ENCODE data around the gene CBLB.

Gene CBLB

GRCh38 chr3:105653166-105653565 lies 215.6 kb downstream of the CBLB start:
- no peak overlapping the region for H2AFZ ChIP-seq (ENCODE audit: low read depth, low read length)
- TF ChIP-seq EZH2 (IDR thresholded peaks at IDR 0.05; ENCODE audit: borderline replicate concordance, low read depth, low read length, severe bottlenecking) (no peak), CTCF (IDR thresholded peaks at IDR 0.05; ENCODE audit: borderline replicate concordance, extremely low read depth, low read length, poor library complexity, severe bottlenecking) (no peak)

GRCh38 chr3:105649480-105649879 lies 219.3 kb downstream of the CBLB start:
- H3K27me3 ChIP-seq (ENCODE audit: insufficient read depth, low read length, poor library complexity): no peaks in the 10 kb centered on the region
- H2AFZ ChIP-seq (ENCODE audit: low read depth, low read length): no peak overlapping the region
- no peaks in the 10 kb centered on the region for H3K36me3 ChIP-seq (ENCODE audit: insufficient read depth, low read length)
- TF ChIP-seq CTCF (IDR thresholded peaks at IDR 0.05; ENCODE audit: borderline replicate concordance, extremely low read depth, low read length, poor library complexity, severe bottlenecking) (no peak), EZH2 (IDR thresholded peaks at IDR 0.05; ENCODE audit: borderline replicate concordance, low read depth, low read length, severe bottlenecking) (no peak)
- H3K9me3 ChIP-seq (ENCODE audit: insufficient read depth, low read length, severe bottlenecking): no peaks in the 10 kb centered on the region
- H3K4me3 ChIP-seq (ENCODE audit: low read depth in 1 of 2, low read length in 2 of 2): no peak overlapping the region
- H3K4me1 ChIP-seq (ENCODE audit: insufficient read depth, low read length): no peaks in the 10 kb centered on the region
- ATAC-seq (ENCODE audit: insufficient read depth, low read depth) (no peak), DNase-seq (no peak)
- H4K20me1 ChIP-seq (ENCODE audit: insufficient read depth, low read length): no peaks in the 10 kb centered on the region
- H3K9ac ChIP-seq (ENCODE audit: low read depth, low read length): no peak overlapping the region
- H3K4me2 ChIP-seq (ENCODE audit: insufficient read depth, low read length): no peak overlapping the region
- no peak overlapping the region for H3K27ac ChIP-seq (ENCODE audit: low read length)
- no peaks in the 10 kb centered on the region for H3K79me2 ChIP-seq (ENCODE audit: insufficient read depth, low read length)

More at GRCh38 chr3:105653166-105653565, 215.6 kb downstream of the CBLB start:
- Histone ChIP-seq H3K79me2 (ENCODE audit: insufficient read depth, low read length) (no peaks in the 10 kb centered on the region), H3K9ac (ENCODE audit: low read depth, low read length) (no peak overlapping the region), H4K20me1 (ENCODE audit: insufficient read depth, low read length) (no peaks in the 10 kb centered on the region), H3K4me1 (ENCODE audit: insufficient read depth, low read length) (no peaks in the 10 kb centered on the region), H3K4me2 (ENCODE audit: insufficient read depth, low read length) (no peak overlapping the region), H3K9me3 (ENCODE audit: insufficient read depth, low read length, severe bottlenecking) (no peaks in the 10 kb centered on the region), H3K36me3 (ENCODE audit: insufficient read depth, low read length) (peaks cover under 1% of the 10 kb centered on the region; the same call in 1 of the 2 replicates), H3K27ac (ENCODE audit: low read length) (no peak overlapping the region), H3K4me3 (ENCODE audit: low read depth in 1 of 2, low read length in 2 of 2) (no peak overlapping the region), H3K27me3 (ENCODE audit: insufficient read depth, low read length, poor library complexity) (no peaks in the 10 kb centered on the region)
- ATAC-seq (ENCODE audit: insufficient read depth, low read depth): no peak
- no peak for DNase-seq

- no peaks in the 10 kb centered on the region for H4K20me1 ChIP-seq (ENCODE audit: insufficient read depth, low read length)
- H3K79me2 ChIP-seq (ENCODE audit: insufficient read depth, low read length): no peaks in the 10 kb centered on the region
- no peak overlapping the region for H3K27ac ChIP-seq (ENCODE audit: low read length)
- ATAC-seq (ENCODE audit: insufficient read depth, low read depth) (no peak; the same call in 2 of the 3 replicates), DNase-seq (no peak)
- H3K4me3 ChIP-seq (ENCODE audit: low read depth in 1 of 2, low read length in 2 of 2): no peak overlapping the region
- H3K4me2 ChIP-seq (ENCODE audit: insufficient read depth, low read length): no peak overlapping the region
- H3K9me3 ChIP-seq (ENCODE audit: insufficient read depth, low read length, severe bottlenecking): no peaks in the 10 kb centered on the region
- no peaks in the 10 kb centered on the region for H3K36me3 ChIP-seq (ENCODE audit: insufficient read depth, low read length)
- H3K27me3 ChIP-seq (ENCODE audit: insufficient read depth, low read length, poor library complexity): no peaks in the 10 kb centered on the region
- H3K9ac ChIP-seq (ENCODE audit: low read depth, low read length): no peak overlapping the region
- H2AFZ ChIP-seq (ENCODE audit: low read depth, low read length): no peak overlapping the region
- TF ChIP-seq EZH2 (IDR thresholded peaks at IDR 0.05; ENCODE audit: borderline replicate concordance, low read depth, low read length, severe bottlenecking) (no peak), CTCF (IDR thresholded peaks at IDR 0.05; ENCODE audit: borderline replicate concordance, extremely low read depth, low read length, poor library complexity, severe bottlenecking) (no peak)
- no peaks in the 10 kb centered on the region for H3K4me1 ChIP-seq (ENCODE audit: insufficient read depth, low read length)
Measured at GRCh38 chr3:105647047-105647446, 221.8 kb downstream of the CBLB start.

GRCh38 chr3:105639131-105639530 lies 229.7 kb downstream of the CBLB start:
- Histone ChIP-seq H3K4me2 (ENCODE audit: insufficient read depth, low read length) (no peak overlapping the region), H3K36me3 (ENCODE audit: insufficient read depth, low read length) (no peaks in the 10 kb centered on the region), H3K27ac (ENCODE audit: low read length) (no peak overlapping the region), H4K20me1 (ENCODE audit: insufficient read depth, low read length) (no peaks in the 10 kb centered on the region), H3K79me2 (ENCODE audit: insufficient read depth, low read length) (no peaks in the 10 kb centered on the region), H3K4me1 (ENCODE audit: insufficient read depth, low read length) (no peaks in the 10 kb centered on the region), H3K9ac (ENCODE audit: low read depth, low read length) (no peak overlapping the region), H2AFZ (ENCODE audit: low read depth, low read length) (no peak overlapping the region), H3K9me3 (ENCODE audit: insufficient read depth, low read length, severe bottlenecking) (no peaks in the 10 kb centered on the region), H3K27me3 (ENCODE audit: insufficient read depth, low read length, poor library complexity) (no peaks in the 10 kb centered on the region), H3K4me3 (ENCODE audit: low read depth in 1 of 2, low read length in 2 of 2) (no peak overlapping the region)
- DNase-seq (no peak), ATAC-seq (ENCODE audit: insufficient read depth, low read depth) (no peak)
- TF ChIP-seq CTCF (IDR thresholded peaks at IDR 0.05; ENCODE audit: borderline replicate concordance, extremely low read depth, low read length, poor library complexity, severe bottlenecking): no peak
- no peak for TF ChIP-seq EZH2 (IDR thresholded peaks at IDR 0.05; ENCODE audit: borderline replicate concordance, low read depth, low read length, severe bottlenecking)
